Activated naive CD4-positive, alpha-beta T cell (primary cell): ENCODE results near the gene CREB5.
"Not testable (repeated sequence)": the region's sequence is repeated elsewhere in the genome, so short reads cannot be mapped to it uniquely, and the experiment has no call there.

Experiments used
- DNase-seq, 4 experiments: peaks; one replicate each; lab custom pipeline; 2025; lab: John Stamatoyannopoulos, UW

Gene CREB5, protein sequence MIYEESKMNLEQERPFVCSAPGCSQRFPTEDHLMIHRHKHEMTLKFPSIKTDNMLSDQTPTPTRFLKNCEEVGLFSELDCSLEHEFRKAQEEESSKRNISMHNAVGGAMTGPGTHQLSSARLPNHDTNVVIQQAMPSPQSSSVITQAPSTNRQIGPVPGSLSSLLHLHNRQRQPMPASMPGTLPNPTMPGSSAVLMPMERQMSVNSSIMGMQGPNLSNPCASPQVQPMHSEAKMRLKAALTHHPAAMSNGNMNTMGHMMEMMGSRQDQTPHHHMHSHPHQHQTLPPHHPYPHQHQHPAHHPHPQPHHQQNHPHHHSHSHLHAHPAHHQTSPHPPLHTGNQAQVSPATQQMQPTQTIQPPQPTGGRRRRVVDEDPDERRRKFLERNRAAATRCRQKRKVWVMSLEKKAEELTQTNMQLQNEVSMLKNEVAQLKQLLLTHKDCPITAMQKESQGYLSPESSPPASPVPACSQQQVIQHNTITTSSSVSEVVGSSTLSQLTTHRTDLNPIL

DNA sequence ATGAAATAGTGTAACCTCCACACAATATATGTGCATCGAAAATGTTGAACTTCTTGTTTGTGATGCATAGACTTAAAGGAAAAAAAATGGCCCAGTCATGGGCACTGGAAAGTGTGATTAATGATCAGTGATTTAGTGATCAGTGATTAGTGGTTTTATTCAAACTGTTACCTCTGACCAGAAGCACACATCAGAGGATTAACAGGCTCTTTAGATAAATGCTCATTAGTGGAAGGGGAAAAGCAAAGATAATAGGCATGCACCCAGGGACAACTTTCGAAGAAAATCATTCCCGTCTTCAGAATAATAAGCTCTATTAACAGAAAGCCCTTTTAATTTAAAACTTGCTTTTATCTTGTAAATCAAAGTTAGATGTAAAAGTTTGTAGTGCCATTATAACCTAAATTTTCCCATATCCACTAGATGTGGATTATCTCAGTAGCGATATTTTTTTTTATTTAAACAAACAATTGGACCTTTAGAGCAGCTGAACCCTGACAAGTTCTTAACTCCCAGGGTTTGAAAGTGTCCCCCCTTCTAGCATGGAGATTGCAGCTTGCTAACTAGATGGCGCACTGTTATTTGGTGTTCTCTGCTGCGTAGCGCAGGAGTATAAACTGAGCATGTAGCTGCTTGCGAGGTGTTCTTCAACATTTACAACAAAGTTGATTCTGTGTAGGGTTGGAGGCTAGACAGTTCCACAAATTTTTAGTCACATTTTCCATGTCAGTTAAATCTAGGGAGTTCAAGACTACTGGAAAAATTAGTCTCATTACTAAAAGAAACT, at the start of gene CREB5:
TSS of gene CREB5 (plus strand) at position 643 of the 787 bp plus-strand sequence. CDS start 397 bp downstream, outside the sequence.
- no peak for DNase-seq

DNA sequence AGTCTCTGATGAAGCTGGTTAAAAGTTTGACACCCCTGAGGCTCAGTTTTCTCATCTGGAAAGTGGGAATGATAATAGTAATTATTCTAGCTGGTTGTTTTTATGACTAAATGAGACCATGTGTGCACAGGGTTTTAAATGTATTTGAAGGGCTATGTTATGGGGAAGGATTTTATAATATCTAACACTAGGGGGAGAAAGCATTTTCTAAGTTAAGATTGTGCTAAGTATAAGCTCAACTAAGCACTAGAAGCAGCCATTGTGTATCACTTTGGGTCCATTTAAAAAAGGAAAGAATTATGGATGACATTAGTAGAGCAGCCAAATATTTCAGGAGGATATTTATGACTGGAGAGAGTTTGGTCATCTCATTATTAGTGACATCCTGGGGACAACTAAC, 49.5 kb upstream of the CREB5 start:
- DNase-seq, result no peak

DNA sequence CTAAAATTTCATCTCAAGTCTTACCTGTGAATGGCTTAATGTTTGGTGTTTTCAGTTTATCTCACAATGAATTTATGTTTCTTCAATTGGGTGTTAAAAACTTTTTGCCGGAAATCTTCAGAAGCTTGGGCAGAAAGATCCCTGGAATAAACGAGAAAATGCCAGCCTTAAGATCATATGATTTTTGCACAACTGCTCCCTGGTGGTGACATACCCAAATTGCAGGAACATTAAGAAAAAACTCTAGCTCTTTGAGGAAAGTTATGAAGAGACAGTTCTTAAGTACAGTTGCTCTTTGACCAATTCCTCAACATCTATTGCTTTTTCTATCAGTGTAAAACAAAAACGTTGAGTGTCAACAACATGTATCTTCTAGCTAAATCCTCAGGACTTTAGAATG, 48.2 kb upstream of the CREB5 start:
- no peak for DNase-seq

DNA sequence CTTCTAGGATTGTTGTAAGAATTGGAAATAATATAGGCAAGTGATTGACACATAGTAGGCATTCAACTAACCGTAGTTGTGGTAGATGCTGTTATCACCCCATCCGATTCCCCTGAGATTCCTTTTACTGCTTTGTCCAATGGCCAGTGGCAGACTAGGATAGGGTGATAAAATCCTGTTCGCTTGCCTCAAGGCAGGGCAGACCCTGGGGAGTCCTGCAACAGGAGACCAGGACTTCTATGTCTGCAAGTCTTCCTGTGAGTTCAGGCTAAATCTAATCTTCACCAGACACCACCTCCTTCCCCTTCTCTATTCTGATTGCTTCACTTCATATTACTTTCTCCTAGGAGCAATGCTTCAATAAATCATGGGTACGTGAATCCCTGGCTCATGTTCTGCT, 42.8 kb upstream of the CREB5 start:
- no peak for DNase-seq

DNA sequence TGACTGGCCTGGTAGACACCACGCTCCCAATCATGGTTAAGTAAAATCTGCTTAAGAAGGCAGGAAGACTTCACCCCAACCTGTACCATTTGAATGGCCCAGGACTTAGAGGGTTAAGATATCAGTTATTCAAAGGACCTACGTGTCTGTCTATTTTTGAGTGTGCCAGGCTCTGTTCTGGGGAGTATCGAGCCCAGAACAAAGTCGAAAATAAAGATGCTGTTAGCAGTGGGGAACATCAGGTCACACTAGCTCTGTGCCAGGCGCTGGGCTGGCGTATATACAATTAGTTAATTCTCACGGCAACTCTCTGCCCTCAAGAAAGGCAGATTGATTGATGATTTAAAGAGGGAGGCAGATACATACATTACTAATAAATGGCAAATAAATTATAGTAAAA, 40.5 kb upstream of the CREB5 start:
- no peak for DNase-seq

DNA sequence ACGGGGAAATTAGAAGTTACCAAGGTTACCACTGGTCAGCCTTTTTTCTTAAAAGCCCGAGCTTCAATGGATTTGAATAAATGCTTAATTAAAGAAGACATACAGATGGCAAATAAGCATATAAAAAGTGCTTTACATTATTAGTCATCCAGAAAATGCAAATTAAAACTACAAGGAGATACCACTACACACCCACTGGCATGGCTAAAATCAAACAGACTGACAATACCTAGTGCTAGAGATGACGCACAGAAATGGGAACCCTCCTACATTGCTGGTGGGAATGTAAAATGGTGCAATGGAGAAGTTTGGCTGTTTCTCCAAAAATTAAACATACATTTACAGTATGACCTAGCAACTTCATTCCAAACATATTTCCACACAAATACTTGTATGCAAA, 38.3 kb upstream of the CREB5 start:
- no peak for DNase-seq

DNA sequence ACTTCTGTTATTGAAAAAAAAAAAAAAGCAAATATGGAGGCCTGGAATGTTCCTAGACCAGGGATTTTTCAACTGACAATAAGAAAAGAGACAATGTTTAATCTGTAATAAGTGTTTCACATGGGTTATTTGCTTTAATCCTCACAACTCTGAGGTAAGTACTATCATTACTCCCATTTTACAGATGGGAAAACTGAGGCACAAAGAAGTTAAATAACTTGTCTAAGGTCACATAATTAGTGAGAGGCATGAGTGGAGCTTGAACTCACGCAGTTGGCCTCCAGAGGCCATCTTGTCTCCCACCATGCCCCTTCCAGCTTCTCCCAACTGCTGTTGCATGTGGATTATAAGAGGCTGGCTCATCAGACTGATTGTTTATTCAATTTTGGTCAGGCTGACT, 36.6 kb upstream of the CREB5 start:
- DNase-seq, result no peak

DNA sequence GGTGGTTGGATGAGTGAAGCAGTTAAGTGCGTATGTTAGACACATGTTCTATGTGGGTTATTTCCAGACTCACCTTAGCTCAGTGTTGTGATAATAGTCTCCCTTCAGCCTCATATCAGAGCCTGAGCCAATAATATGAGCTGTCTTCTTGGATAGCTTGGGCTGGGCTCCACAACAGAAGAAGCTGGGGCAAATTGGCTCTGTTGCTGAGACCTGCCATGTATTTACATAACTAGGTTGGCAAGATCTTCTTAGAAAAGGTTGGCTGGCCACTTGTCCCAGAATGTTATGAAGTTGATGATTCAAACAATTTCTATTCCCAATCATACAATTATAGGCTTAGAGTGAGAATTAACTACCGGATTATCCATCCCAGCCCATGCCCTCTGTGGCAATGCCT, 35.7 kb upstream of the CREB5 start:
- no peak for DNase-seq

DNA sequence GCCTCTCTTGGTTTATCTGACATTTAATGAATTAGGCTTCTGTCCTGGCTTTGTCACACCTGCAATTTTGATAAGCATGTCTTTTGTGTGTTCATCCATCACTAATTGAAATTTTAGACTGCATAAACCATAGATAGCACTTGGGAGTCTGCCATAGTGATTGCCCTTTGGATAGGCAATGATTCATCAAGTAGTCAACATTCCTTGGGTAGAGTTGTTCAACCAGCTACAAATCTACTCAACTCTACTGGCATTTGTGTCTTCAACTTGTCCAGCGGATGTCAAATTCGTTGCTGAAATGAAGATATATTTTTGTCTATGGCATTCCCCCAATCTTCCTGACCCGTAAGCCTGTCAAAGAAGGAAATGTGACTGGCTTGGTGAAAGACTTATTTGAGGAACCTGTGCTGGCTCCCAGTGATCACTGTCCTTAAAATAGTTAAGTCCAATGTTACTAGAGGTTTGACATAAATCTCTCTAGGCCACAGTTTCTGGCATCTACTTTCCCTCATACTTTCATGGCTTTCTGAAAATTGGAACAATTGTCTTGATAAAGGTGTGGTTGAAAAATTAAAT, 33.7 kb upstream of the CREB5 start:
- no peak for DNase-seq

DNA sequence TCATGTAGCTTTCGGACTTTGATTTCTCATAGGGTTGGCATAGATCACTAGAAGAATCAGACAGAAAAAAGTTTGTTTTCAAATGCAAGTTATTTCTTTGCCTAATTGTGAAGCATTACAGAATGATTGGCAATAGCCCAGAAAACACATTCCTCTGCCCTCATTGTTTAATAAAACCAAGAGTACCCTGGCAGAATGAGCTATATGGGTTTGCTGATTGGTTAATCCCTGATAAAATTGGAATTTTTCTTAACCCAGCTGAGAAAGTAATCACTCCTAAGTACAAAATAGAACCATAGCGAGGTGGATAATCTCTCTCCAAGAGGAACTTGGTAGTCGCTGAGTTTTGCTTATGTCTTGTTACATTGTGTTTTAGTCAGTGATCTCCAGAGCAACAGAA, 30.9 kb upstream of the CREB5 start:
- DNase-seq, result no peak

DNA sequence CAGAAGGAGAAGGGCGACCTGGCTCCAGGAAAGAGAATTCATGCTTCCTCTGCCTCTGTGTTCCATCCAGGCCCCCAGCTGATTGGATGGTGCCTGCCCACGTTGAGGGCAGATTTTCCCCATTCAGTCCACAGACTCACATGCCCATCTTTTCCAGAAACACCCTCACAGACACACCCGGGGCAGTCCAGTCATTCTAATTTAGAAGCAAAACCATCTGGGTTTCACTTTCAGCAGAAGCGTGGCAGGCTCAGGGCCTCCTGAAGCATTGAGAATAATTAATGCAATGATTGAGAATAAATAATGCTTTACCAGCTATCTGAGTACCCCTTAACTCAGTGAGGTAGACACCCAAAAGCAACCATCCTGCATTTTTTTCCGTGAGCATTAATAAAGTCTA, 30.2 kb upstream of the CREB5 start:
- no peak for DNase-seq

DNA sequence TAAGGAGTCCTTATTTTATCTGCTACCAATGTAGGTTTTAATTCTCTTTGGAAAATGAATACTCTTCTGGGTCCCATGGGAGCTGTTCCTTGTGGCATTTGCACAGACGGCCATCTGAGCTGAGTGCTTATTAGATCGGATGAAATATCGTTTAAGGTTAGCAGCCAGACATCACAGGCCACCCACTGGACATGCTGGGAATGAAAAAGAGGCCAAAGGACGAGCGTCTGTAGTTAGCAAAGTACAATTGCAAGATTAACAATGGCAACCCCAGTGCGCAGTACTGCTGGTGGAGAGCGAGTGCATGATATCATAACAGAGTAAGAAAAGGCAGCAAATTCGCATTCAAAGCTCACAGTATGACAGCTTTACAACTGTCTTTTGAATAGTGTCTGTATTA, 28.3 kb upstream of the CREB5 start:
- DNase-seq, result no peak

DNA sequence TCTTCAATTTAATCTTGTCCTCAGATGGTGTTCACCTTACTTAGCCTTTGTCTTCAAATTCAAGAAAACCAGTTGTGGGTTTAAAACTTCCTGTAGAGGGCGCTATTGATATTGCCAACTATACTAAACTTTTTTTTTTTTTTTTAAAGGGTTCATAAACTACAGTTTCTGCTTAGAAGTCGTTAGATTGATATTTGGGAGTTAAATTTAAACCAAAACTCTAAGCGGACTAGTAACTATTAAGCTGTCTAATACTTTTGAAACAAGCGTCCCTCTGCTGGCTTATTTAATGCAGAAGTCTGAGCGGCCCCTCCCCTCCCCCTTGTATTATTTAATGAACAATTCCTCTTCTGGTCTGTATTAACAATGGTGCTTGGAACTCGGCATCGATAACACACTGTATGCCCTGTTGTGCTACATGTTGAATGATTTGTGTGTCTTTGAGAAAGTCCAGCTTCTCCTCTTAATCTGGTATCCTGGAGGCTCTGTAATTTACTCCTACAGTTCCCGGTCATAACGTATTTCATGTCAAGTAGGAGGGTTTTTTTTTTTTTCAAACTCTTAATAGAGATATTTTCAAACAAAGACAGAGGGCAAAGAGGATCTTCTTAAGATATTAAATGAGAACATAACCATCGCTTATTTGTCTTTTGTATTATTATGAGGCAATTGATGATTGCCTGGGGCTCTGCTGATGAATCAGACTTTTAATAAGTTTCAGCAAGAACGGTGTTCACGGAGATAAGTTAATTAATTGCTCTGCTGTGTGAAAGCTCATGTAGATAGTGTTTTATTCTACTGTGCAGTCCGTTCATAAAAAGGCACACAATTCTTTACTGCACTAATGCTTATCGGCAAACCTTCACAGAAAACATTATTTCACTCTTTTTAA, 22.6 kb upstream of the CREB5 start:
- DNase-seq, result no peak

DNA sequence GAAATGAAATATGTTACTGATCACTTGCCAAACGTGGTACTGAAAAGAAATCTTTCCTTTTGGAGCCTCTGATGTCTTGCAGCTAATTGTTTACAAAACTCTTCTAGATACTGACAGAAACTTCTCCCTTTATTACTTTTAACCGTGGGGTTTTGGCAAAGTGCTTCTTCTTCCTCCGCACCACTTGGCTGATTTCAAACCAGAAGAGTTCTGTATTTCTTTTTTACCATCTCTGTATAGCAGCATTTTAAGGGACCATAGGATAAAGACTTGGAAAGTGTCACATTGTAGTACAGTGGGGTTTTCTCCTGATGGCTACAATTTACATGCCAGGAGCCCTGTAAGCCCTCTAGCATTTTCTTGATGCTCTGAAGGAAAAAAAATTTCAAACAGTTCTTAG, 21.9 kb upstream of the CREB5 start:
- no peak for DNase-seq

DNA sequence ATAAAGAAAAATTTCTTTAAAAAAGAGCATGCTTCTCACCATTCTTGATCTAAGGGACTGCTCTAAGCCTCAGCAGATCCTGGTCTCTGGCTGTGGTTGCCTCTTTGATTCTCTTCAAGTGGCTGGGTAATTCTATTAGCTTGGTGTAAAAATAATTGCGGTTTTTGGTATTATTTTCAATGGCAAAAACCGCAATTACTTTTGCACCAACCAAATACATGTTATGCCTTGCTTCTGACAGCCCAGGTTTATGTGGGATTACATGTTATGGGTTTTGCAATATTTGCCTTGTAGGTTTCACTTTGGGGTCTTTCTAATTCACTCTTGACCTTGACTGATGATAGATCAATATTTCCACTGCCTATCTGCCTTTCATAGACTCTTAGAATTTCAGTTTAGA, 20.0 kb upstream of the CREB5 start:
- DNase-seq, result no peak

DNA sequence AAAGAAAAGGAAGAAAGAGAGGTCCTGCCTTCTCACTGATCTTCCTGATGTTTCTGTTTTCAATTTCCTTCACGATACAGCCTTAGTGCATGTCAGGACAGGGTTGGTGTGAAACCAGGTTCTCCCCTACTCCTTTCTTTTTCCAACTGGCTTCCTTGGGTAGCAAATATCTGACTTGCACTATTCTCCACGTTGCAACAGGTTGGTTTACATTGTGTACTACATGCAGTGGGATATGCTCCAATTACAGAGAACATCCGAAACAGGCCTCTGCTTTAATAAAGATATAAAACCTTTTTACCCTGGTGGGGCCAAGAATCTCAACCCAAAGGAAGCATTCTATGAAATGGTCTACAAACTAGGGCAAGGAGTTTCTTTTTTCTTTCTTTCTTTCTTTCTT, 16.9 kb upstream of the CREB5 start:
- no peak for DNase-seq

DNA sequence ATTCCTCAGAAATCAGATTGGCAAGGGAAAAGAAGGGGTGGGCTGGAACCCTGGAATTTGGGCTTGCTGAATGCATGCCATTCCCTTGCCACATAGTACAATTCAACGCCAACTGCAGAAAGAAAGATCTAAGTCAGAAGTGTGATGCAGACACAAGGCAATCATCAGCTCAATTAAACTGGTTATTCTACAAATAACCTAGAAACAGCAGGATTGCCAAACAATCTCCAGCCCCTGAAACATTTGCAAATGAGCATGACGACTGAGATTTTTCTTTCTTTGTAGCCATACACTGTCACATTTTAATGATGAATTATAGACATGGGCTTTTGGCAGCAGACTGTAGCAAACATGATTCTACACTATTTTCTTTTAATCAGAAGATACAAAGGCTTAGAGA, 16.5 kb upstream of the CREB5 start:
- no peak for DNase-seq

DNA sequence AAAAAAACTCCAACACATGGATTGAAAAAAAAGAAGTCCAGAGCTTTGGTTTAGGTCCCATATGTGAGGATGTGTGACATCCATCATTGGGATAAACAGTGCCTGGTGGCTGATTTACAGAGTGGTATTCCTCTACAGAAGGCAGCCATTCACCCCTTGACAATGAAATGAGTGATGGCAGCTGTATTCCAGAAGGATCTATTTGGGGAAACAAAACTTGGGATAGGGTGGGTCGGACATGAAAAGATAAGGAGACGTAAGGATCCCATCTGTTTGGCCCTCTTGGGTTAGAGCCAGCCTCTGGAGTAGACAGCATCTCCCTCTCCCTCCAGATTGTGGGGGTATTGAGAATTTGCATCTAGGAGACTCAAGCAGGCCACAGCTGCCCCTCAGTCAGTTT, 15.2 kb upstream of the CREB5 start:
- no peak for DNase-seq

DNA sequence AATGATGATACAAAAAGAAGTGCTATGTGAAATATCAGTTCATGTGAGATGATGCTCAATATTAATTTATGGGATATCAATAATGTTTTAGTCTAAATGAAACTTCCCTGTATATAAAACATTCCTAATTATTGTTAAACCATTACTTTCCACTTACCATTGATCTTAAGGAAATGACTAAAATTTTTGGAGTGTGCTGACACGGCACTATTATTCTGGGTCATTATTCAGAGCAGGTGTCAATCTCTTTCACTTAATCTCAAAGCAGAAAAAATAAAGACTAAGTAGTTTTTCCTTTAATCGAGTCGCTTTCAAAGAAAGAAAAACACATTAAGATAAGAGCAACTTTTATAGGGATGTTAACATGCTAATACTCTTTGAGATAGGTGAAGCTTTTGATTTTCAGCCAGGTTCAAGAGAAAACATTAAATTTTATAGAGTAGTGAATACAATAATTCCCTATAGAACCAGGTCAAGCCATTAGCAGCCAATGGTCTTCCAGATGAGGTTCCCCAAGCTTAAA, 11.4 kb upstream of the CREB5 start:
- DNase-seq, result no peak

DNA sequence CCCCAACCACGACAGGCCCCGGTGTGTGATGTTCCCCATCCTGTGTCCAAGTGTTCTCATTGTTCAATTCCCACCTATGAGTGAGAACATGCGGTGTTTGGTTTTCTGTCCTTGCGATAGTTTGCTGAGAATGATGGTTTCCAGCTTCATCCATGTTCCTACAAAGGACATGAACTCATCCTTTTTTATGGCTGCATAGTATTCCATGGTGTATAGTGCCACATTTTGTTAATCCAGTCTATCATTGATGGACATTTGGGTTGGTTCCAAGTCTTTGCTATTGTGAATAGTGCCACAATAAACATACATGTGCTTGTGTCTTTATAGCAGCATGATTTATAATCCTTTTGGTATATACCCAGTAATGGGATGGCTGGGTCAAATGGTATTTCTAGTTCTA, 10.8 kb upstream of the CREB5 start:
- not testable (repeated sequence) for DNase-seq

DNA sequence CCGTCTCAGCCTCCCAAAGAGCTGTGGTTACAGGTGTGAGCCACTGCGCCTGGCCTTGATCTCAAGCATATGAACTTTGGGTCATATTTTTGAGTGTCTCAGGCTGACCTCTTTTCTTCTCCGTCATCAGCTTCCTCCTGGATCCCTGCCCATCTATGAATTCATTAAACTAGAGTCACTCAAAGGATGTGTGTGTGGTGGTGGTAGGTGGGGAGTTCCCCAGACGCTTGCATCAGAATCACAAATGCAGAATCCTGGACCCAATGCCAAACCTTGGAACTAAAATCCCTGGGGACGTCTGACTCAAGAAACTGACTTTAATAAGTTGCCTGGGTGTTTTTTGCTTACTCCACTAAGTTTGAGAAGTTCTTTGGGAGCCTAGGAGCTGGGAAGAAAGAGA, 6.7 kb upstream of the CREB5 start:
- no peak for DNase-seq

DNA sequence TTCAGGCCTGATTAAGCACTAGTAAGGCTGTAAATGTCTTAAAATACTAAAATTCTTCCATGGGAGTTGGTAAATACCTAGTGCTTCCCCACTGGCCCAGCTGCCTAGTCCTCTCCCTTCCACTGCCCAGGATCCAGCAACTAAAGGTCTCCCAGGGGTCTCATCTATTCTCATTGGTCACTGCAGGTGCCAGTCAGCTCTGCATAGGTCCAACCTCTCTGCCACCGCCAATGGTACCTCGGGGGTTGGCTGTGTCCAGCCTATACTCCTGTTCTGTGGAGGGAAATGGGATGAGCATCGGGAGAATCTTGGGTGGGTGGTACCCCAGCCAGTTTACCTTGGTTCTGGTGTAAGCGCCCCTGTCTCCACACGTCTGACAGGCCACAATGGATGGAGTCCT, 6.1 kb upstream of the CREB5 start:
- DNase-seq, result no peak
